HG02588 (cell line): ENCODE data around the gene PRKG1.
"Not testable (repeated sequence)": the region's sequence is repeated elsewhere in the genome, so short reads cannot be mapped to it uniquely, and the experiment has no call there.

Source experiments
- ATAC-seq: cut with Tn5 transposase; IDR thresholded peaks from one replicate; pipeline ENCODE4 v1.9.1; 2021; ENCODE audit warnings: mild to moderate bottlenecking, moderate library complexity; ENCODE audit not compliant: unreplicated experiment

Gene PRKG1

GRCh38 chr10:51260376-51260775, 186.1 kb downstream of the PRKG1 start:
- no peak for ATAC-seq

- ATAC-seq = no peak
These were observed 192.2 kb downstream of the PRKG1 start for GRCh38 chr10:51266496-51266895.

GRCh38 chr10:51267980-51268570, 193.8 kb downstream of the PRKG1 start:
- not testable (repeated sequence) for ATAC-seq

GRCh38 chr10:51269821-51270220, 195.5 kb downstream of the PRKG1 start:
- ATAC-seq = no peak

- no peak for ATAC-seq
These were observed 196.7 kb downstream of the PRKG1 start for GRCh38 chr10:51270936-51271530.

GRCh38 chr10:51272099-51272498, 197.8 kb downstream of the PRKG1 start:
- ATAC-seq = not testable (repeated sequence)

GRCh38 chr10:51272555-51272954, 198.3 kb downstream of the PRKG1 start:
- ATAC-seq = no peak

GRCh38 chr10:51273574-51273973, 199.3 kb downstream of the PRKG1 start:
- ATAC-seq = no peak

- not testable (repeated sequence) for ATAC-seq
These were observed 201.8 kb downstream of the PRKG1 start for GRCh38 chr10:51276097-51276496.

- not testable (repeated sequence) for ATAC-seq
These were observed 207.1 kb downstream of the PRKG1 start for GRCh38 chr10:51281387-51281786.

GRCh38 chr10:51285601-51286000, 211.3 kb downstream of the PRKG1 start:
- no peak for ATAC-seq

- no peak for ATAC-seq
These were observed 214.2 kb downstream of the PRKG1 start for GRCh38 chr10:51288511-51288910.

- no peak for ATAC-seq
These were observed 215.2 kb downstream of the PRKG1 start for GRCh38 chr10:51289519-51289918.

- no peak for ATAC-seq
These were observed 217.7 kb downstream of the PRKG1 start for GRCh38 chr10:51291961-51292360.

GRCh38 chr10:51297438-51297837, 223.2 kb downstream of the PRKG1 start:
- no peak for ATAC-seq

GRCh38 chr10:51300617-51301304, 226.5 kb downstream of the PRKG1 start:
- no peak for ATAC-seq

GRCh38 chr10:51301644-51302043, 227.4 kb downstream of the PRKG1 start:
- ATAC-seq = no peak

- no peak for ATAC-seq
These were observed 228.0 kb downstream of the PRKG1 start for GRCh38 chr10:51302316-51302715.

- ATAC-seq = no peak
These were observed 233.8 kb downstream of the PRKG1 start for GRCh38 chr10:51308116-51308515.

- no peak for ATAC-seq
These were observed 236.9 kb downstream of the PRKG1 start for GRCh38 chr10:51311228-51311627.

- ATAC-seq = no peak
These were observed 238.5 kb downstream of the PRKG1 start for GRCh38 chr10:51312817-51313216.

GRCh38 chr10:51313251-51313650, 239.0 kb downstream of the PRKG1 start:
- no peak for ATAC-seq
